Motor neuron (in vitro differentiated cells): Measurements from ENCODE around the gene DPM1. TPM values are rescaled to one million over a fixed set of nuclear protein-coding genes. Genes with fewer than 3 reads are reported as not detected.

Experiments used
- ATAC-seq, 8 experiments: fragments of 200-7000 bp; cut with Tn5 transposase; replicated peaks in 6 of 8; 2 replicates each; pipeline ENCODE4 v1.8.0; 2021; ENCODE audit warnings: mild to moderate bottlenecking in 8 of 8, moderate library complexity in 8 of 8
- H3K27ac ChIP-seq, 2 donors: fragments of 250-450 bp; sonication (Bioruptor Pico); 2 replicates each; pipeline ENCODE4 v1.9.0; 2021; ENCODE audit warnings: antibody characterized with exemption in 2 of 2, mild to moderate bottlenecking in 2 of 2, moderate library complexity in 1 of 2
- H3K4me1 ChIP-seq, 2 donors: fragments of 250-450 bp; sonication (Bioruptor Pico); replicated peaks in 1 of 2; 2 replicates each; pipeline ENCODE4 v1.6.1; 2021; ENCODE audit warnings: antibody characterized with exemption in 2 of 2, mild to moderate bottlenecking in 2 of 2, moderate library complexity in 1 of 2
- H3K4me3 ChIP-seq, 5 donors: fragments of 250-450 bp; sonication (Bioruptor Pico); 2 replicates each; pipeline ENCODE4 v1.9.0; 2021; ENCODE audit warnings: antibody characterized with exemption in 5 of 5, mild to moderate bottlenecking in 5 of 5, moderate library complexity in 4 of 5
- WGBS, 10 experiments: fragments of 450-650 bp; shearing (Covaris generic); methylation state at CpG; one replicate each; pipeline ENCODE4 v1.0.0; 2022; 5-methylcytosine and 5-hydroxymethylcytosine counted together
- in situ Hi-C, 9 experiments: fragments of 400-800 bp; cut with MboI; loops; one replicate each; pipeline ENCODE4 v1.15.0; 2021; ENCODE audit warnings: low sequenced_read_pairs in 9 of 9, low pct_unique_long_range_greater_than_20kb in 2 of 9; ENCODE audit not compliant: unreplicated experiment in 9 of 9
- total RNA-seq, 8 experiments: library from RNA; unstranded; fragments of 300-600 nt; gene quantifications; 2 replicates each; pipeline versions ENCODE4 v1.2.3 to v1.2.4, GENCODE V29; 2022

Gene DPM1
- total RNA-seq, 8 experiments from 2014 or later, result 44.3 to 99.6 (median 66.4) TPM

- no peak overlapping the region for H3K27ac ChIP-seq
- in situ Hi-C loops, result no loop called here
- H3K4me1 ChIP-seq, result no peaks in the 10 kb centered on the region
- no peak overlapping the region for H3K4me3 ChIP-seq
- no peak for ATAC-seq
- WGBS, 10 experiments, result 50 to 100% (median 94%) methylated on average over 1 to 4 of the region's 4 CpGs; no CpG with 5 or more reads in 2 of the 10 experiments
Observed at GRCh38 chr20:50948132-50948785, 10.1 kb downstream of the DPM1 start.

GRCh38 chr20:50943069-50943468, 15.3 kb downstream of the DPM1 start:
- WGBS, 10 experiments, result 90 to 100% (median 93%) methylated on average over 1 to 5 of the region's 7 CpGs; no CpG with 5 or more reads in 3 of the 10 experiments
- H3K4me1 ChIP-seq, result no peaks in the 10 kb centered on the region
- no peak overlapping the region for H3K27ac ChIP-seq
- no peak overlapping the region for H3K4me3 ChIP-seq
- in situ Hi-C loops, result no loop called here
- ATAC-seq, result peak in 3 of 8 experiments; percentile 50 to 86 (median 62)

GRCh38 chr20:50933589-50933988, 24.7 kb downstream of the DPM1 start:
- in situ Hi-C loops, result no loop called here
- Histone ChIP-seq H3K4me1 (peaks cover 4 to 6% of the 10 kb centered on the region in 2 donors), H3K27ac (no peak overlapping the region), H3K4me3 (no peak overlapping the region)
- 17 to 100% (median 100%) methylated on average over 1 of the region's 1 CpG; no CpG with 5 or more reads in 5 of the 10 experiments for WGBS, 10 experiments
- no peak for ATAC-seq

GRCh38 chr20:50932691-50933280, 25.5 kb downstream of the DPM1 start:
- Histone ChIP-seq H3K4me1 (peaks cover 7 to 14% of the 10 kb centered on the region in 2 donors), H3K27ac (no peak overlapping the region), H3K4me3 (no peak overlapping the region)
- in situ Hi-C loops, result no loop called here
- WGBS, 10 experiments, result 0 to 100% (median 93%) methylated on average over 1 of the region's 1 CpG; no CpG with 5 or more reads in 2 of the 10 experiments
- peak in 1 of 8 experiments; percentile 31 for ATAC-seq

GRCh38 chr20:50932016-50932485, 26.3 kb downstream of the DPM1 start:
- no peak for ATAC-seq
- WGBS, 10 experiments, result 51 to 90% methylated on average over 2 to 5 of the region's 6 CpGs; no CpG with 5 or more reads in 8 of the 10 experiments
- H3K4me3 ChIP-seq, result peak overlapping the region; percentile 43 to 99 (median 72)
- H3K27ac ChIP-seq, result peak overlapping the region; percentile 32 to 98
- H3K4me1 ChIP-seq, result peaks cover 13 to 22% of the 10 kb centered on the region in 2 donors
- in situ Hi-C loops, result no loop called here

GRCh38 chr20:50931306-50932015, 26.9 kb downstream of the DPM1 start, which contains the start of gene ADNP:
Gene ADNP, minus strand, starts transcription at chr20:50931437. Its CDS starts 27,441 bp downstream, at chr20:50903996.
- peak within 1 kb of the TSS; percentile 43 to 99 (median 72) for H3K4me3 ChIP-seq
- in situ Hi-C loops, result no loop called here
- H3K27ac ChIP-seq, result peak within 1 kb of the TSS; percentile 98
- ATAC-seq, result peak; percentile 58 to 91 (median 88)
- H3K4me1 ChIP-seq, result peaks cover 14 to 28% of the 10 kb centered on the region in 2 donors
- WGBS, 10 experiments, result 0% methylated on average over 1 to 5 of the region's 58 CpGs; no CpG with 5 or more reads in 8 of the 10 experiments

- no CpG with 5 or more reads among the region's 45 CpGs for WGBS, 10 experiments
- peak in 3 of 8 experiments; percentile 17 to 20 (median 18) for ATAC-seq
Observed at GRCh38 chr20:50930976-50931305, 27.4 kb downstream of the DPM1 start.

GRCh38 chr20:50930139-50930975, 28.0 kb downstream of the DPM1 start:
- ATAC-seq, result peak in 4 of 8 experiments; percentile 1 to 4 (median 2)
- in situ Hi-C loops, result no loop called here
- H3K27ac ChIP-seq, result peak overlapping the region; percentile 98
- peak overlapping the region; percentile 43 to 99 (median 72) for H3K4me3 ChIP-seq
- H3K4me1 ChIP-seq, result peaks cover 23 to 39% of the 10 kb centered on the region in 2 donors
- WGBS, 10 experiments, result 0 to 14% (median 0%) methylated on average over 1 of the region's 79 CpGs; no CpG with 5 or more reads in 7 of the 10 experiments

More at GRCh38 chr20:50930976-50931305, 27.4 kb downstream of the DPM1 start:
- Histone ChIP-seq H3K27ac (peak overlapping the region; percentile 98), H3K4me3 (peak overlapping the region; percentile 43 to 99 (median 72)), H3K4me1 (peaks cover 17 to 33% of the 10 kb centered on the region in 2 donors)
- in situ Hi-C loops, result no loop called here

- peak; percentile 35 to 63 (median 50) for ATAC-seq
- peak overlapping the region; percentile 43 to 99 (median 72) for H3K4me3 ChIP-seq
- 0 to 60% (median 9%) methylated on average over 1 to 9 of the region's 13 CpGs for WGBS, 10 experiments
- H3K4me1 ChIP-seq, result peaks cover 29 to 47% of the 10 kb centered on the region in 2 donors
- H3K27ac ChIP-seq, result peak overlapping the region; percentile 98
- in situ Hi-C loops, result no loop called here
Observed at GRCh38 chr20:50929299-50930138, 28.8 kb downstream of the DPM1 start.

- Histone ChIP-seq H3K4me1 (peaks cover 29 to 55% of the 10 kb centered on the region in 2 donors), H3K4me3 (peak overlapping the region in 4 of 5 donors; percentile 43 to 99 (median 62)), H3K27ac (no peak overlapping the region)
- ATAC-seq, result no peak
- in situ Hi-C loops, result no loop called here
- WGBS, 10 experiments, result 50 to 100% (median 72%) methylated on average over 1 to 5 of the region's 5 CpGs; no CpG with 5 or more reads in 1 of the 10 experiments
Observed at GRCh38 chr20:50928469-50928868, 29.9 kb downstream of the DPM1 start.

GRCh38 chr20:50926530-50926929, 31.8 kb downstream of the DPM1 start:
- WGBS, 10 experiments, result 13 to 100% (median 73%) methylated on average over 1 of the region's 1 CpG
- ATAC-seq, result no peak
- Histone ChIP-seq H3K27ac (no peak overlapping the region), H3K4me3 (no peak overlapping the region), H3K4me1 (peaks cover 38 to 54% of the 10 kb centered on the region in 2 donors)
- in situ Hi-C loops, result no loop called here
